Stimulated activated naive CD8-positive, alpha-beta T cell treated with anti-CD3 and anti-CD28 coated beads, Interleukin-15, amount 100 ng/mL, for 72 hours (primary cell): ENCODE measurements around the gene TBC1D30.

ENCODE experiments used
- ATAC-seq: fragments of 150-1000 bp; cut with Tn5 transposase; 2 replicates; pipeline ENCODE4 v1.10.0; 2021; ENCODE audit warnings: mild to moderate bottlenecking, moderate library complexity
- DNase-seq, 2 donors: peaks; one replicate each; pipeline ENCODE4 v3.0.0; 2021 to 2022
- H3K27ac Mint-ChIP-seq, 2 donors: one replicate each; pipeline ENCODE4 v1.8.0; 2022; ENCODE audit warnings: mild to moderate bottlenecking in 2 of 2, mixed read lengths in 2 of 2, moderate library complexity in 2 of 2
- H3K27me3 Mint-ChIP-seq: one replicate; pipeline ENCODE4 v1.8.0; 2022; ENCODE audit warnings: mixed read lengths
- H3K4me1 Mint-ChIP-seq: one replicate; pipeline ENCODE4 v1.8.0; 2022; ENCODE audit warnings: mild to moderate bottlenecking, mixed read lengths
- H3K4me3 Mint-ChIP-seq, 2 donors: one replicate each; pipeline ENCODE4 v1.8.0; 2022; ENCODE audit warnings: mild to moderate bottlenecking in 2 of 2, mixed read lengths in 2 of 2, moderate library complexity in 1 of 2
- H3K9me3 Mint-ChIP-seq, 2 donors: one replicate each; pipeline ENCODE4 v1.8.0; 2022; ENCODE audit warnings: mixed read lengths in 2 of 2

Gene TBC1D30

DNA sequence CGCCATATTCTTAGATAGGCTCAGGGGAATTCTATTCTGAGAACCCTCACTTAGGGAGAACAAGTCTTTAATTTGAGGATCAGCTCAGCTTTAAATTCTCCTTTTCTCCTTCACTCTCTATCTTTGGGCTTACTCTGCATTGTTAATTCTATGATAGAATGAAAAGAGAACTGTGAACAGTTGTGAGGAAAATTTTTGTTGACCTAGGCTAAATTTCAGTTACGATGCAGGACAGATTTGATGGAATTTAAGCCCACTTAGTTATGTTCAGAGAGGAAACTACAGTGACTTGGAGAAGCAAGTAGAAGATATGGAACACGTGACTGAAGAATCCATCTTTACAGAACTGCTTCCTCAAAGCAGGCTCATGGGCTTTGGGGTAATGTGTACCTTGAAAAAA, 82.7 kb downstream of the TBC1D30 start:
- ATAC-seq (no peak), DNase-seq (no peak)

DNA sequence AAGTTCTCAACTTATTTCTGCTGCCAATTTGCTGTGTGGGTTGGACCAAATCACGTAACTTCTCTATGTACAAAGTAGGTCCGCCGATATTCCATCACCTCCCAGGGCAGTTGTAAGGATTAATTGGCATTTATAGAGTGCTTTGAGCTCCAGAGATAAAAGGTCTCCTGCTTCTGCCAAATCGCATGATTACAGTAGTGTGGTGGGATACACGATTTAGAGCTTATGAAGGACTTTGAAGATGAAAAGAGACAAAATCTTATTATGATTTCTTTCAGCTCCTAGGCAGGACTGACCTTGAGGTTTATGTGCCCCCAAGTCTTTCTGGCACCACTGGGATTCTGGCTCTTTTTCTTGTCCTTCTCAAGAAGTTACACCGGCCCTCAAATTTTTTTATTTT, 84.7 kb downstream of the TBC1D30 start:
- DNase-seq = no peak
- no peak overlapping the region for H3K27ac Mint-ChIP-seq
- H3K4me1 Mint-ChIP-seq = no peaks in the 10 kb centered on the region
- peaks cover 23% of the 10 kb centered on the region for H3K27me3 Mint-ChIP-seq
- no peak for ATAC-seq
- H3K9me3 Mint-ChIP-seq = no peaks in the 10 kb centered on the region
- H3K4me3 Mint-ChIP-seq = no peak overlapping the region

More for the DNA sequence above, 82.7 kb downstream of the TBC1D30 start:
- no peak overlapping the region for H3K27ac Mint-ChIP-seq
- peaks cover 28% of the 10 kb centered on the region for H3K27me3 Mint-ChIP-seq
- H3K9me3 Mint-ChIP-seq = no peaks in the 10 kb centered on the region
- H3K4me3 Mint-ChIP-seq = no peak overlapping the region
- H3K4me1 Mint-ChIP-seq = no peaks in the 10 kb centered on the region

DNA sequence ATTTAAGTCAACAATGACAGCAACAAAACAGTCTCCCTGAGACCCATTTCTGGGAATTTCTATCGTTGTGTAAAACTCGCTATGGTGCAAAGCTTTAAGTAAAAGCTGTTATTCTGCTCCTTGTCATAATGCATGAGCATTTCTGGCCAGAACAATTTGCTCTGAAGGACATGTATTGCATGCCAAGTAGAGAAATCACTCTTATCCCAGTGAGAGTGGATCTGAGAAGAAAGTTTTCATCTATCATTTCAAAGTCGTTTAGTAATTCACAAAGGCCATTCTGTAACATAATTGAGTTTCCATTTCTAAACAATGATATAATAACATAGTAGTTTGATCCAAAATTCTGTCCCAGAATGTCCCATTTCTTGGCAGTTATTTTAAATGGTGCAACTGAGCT, 86.6 kb downstream of the TBC1D30 start:
- peaks cover 29% of the 10 kb centered on the region for H3K27me3 Mint-ChIP-seq
- no peaks in the 10 kb centered on the region for H3K4me1 Mint-ChIP-seq

GRCh38 chr12:64911912-64912311, 87.5 kb downstream of the TBC1D30 start:
- no peak overlapping the region for H3K27ac Mint-ChIP-seq
- DNase-seq (no peak), ATAC-seq (no peak)
- H3K27me3 Mint-ChIP-seq = peaks cover 29% of the 10 kb centered on the region
- no peaks in the 10 kb centered on the region for H3K9me3 Mint-ChIP-seq
- H3K4me1 Mint-ChIP-seq = no peaks in the 10 kb centered on the region
- H3K4me3 Mint-ChIP-seq = no peak overlapping the region

More for the DNA sequence above, 86.6 kb downstream of the TBC1D30 start:
- no peak overlapping the region for H3K4me3 Mint-ChIP-seq
- ATAC-seq (no peak), DNase-seq (no peak)
- H3K9me3 Mint-ChIP-seq = no peaks in the 10 kb centered on the region
- H3K27ac Mint-ChIP-seq = no peak overlapping the region

GRCh38 chr12:64912516-64913255, 88.2 kb downstream of the TBC1D30 start:
- no peak for DNase-seq
- ATAC-seq = no peak
- no peak overlapping the region for H3K4me3 Mint-ChIP-seq
- no peaks in the 10 kb centered on the region for H3K4me1 Mint-ChIP-seq
- no peaks in the 10 kb centered on the region for H3K9me3 Mint-ChIP-seq
- H3K27me3 Mint-ChIP-seq = peaks cover 29% of the 10 kb centered on the region
- no peak overlapping the region for H3K27ac Mint-ChIP-seq

DNA sequence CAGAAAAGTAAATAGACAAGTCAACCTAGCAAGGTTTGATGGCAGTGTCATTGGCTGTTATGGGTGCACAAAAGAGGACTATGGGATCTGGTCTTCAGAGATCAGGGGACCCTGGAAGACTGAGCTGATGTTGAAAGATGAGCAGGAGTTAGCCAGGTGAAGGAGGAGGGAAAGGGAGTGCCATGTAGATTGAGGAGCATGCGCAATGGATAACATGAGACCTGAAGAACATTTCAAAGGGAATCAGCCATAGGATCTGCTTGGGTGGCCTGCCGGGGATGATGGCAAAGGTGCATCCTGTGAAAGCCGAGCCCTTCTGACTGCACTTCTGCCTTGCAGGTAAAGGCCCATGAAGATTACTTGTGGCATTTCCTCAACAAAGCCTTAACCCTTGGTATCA, 90.8 kb downstream of the TBC1D30 start:
- Mint-ChIP-seq H3K4me1 (no peaks in the 10 kb centered on the region), H3K4me3 (no peak overlapping the region), H3K9me3 (no peaks in the 10 kb centered on the region), H3K27ac (no peak overlapping the region), H3K27me3 (peaks cover 42% of the 10 kb centered on the region)
- no peak for ATAC-seq
- no peak for DNase-seq

- ATAC-seq (no peak), DNase-seq (no peak)
- peaks cover 41% of the 10 kb centered on the region for H3K27me3 Mint-ChIP-seq
- H3K4me3 Mint-ChIP-seq = no peak overlapping the region
- no peak overlapping the region for H3K27ac Mint-ChIP-seq
- H3K4me1 Mint-ChIP-seq = no peaks in the 10 kb centered on the region
- H3K9me3 Mint-ChIP-seq = no peaks in the 10 kb centered on the region
Observed at GRCh38 chr12:64916411-64917261, 92.2 kb downstream of the TBC1D30 start.

DNA sequence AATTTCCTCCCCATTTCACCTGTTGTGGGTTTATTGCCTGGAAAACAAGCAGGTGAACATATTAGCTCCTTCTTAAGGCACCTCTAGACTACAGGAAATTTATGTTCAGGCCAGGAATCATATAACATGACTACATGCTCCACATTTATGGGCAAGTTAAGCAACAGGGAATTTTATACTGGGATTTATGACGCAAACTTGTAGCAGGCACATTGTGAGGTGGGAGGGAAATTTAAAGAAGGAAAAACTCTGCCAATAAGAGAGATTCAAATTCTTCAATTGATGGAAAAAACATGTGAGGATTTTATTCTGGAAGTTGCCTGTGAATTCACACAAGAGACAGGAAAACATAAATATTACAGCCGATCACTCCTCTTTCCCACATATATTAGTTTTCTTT, 93.9 kb downstream of the TBC1D30 start:
- H3K4me1 Mint-ChIP-seq = no peaks in the 10 kb centered on the region
- no peak for DNase-seq
- H3K27me3 Mint-ChIP-seq = peaks cover 29% of the 10 kb centered on the region
- no peak for ATAC-seq
- no peak overlapping the region for H3K27ac Mint-ChIP-seq
- no peak overlapping the region for H3K4me3 Mint-ChIP-seq
- no peaks in the 10 kb centered on the region for H3K9me3 Mint-ChIP-seq

DNA sequence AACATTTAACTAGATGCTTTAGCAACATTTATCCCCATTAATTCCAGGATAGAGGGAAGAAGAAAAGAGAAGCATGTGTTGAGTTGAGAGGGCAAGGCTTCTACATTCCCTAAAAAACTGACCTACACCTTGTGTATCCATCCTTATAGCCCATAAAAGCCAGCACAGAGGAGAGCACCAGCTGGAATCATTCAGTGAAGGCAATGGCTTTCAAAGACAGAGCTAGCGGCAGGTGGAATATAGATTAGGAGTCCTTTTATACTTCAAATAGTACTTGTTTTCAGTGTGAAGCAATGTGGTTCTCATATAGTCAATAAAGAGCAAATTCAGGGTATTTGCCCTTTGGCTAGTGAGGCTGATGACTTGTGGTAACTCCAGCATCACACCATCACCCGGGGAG, 94.4 kb downstream of the TBC1D30 start:
- Mint-ChIP-seq H3K27me3 (peaks cover 29% of the 10 kb centered on the region), H3K27ac (no peak overlapping the region), H3K4me3 (no peak overlapping the region), H3K9me3 (no peaks in the 10 kb centered on the region), H3K4me1 (no peaks in the 10 kb centered on the region)
- no peak for DNase-seq
- no peak for ATAC-seq

DNA sequence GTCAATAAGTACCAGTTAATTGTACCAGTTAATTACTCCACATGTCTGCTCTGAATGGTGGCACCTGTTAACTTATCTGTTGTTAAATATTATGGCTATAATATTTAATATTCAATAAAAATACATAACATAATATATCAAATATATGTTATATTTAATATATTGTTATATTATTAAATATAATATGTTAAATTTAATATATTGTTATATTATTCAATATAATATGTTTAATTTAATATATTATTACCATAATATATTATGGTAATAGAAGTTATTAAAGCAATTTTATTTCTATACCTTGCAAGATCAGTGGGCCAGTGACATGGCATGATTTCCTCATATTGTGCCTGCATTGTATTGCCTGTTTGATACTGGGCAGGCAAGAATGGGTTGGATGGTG, 98.4 kb downstream of the TBC1D30 start:
- DNase-seq (no peak), ATAC-seq (no peak)
- Mint-ChIP-seq H3K27ac (no peak overlapping the region), H3K27me3 (peaks cover 36% of the 10 kb centered on the region), H3K4me1 (no peaks in the 10 kb centered on the region), H3K9me3 (no peaks in the 10 kb centered on the region), H3K4me3 (no peak overlapping the region)

- no peak overlapping the region for H3K27ac Mint-ChIP-seq
Observed at GRCh38 chr12:64923536-64923935, 99.1 kb downstream of the TBC1D30 start.

More at GRCh38 chr12:64923536-64923935, 99.1 kb downstream of the TBC1D30 start:
- no peak for ATAC-seq
- Mint-ChIP-seq H3K27me3 (peaks cover 30% of the 10 kb centered on the region), H3K4me3 (no peak overlapping the region), H3K9me3 (no peaks in the 10 kb centered on the region), H3K4me1 (no peaks in the 10 kb centered on the region)
- DNase-seq = no peak
